ENCODE measurements around the gene FOXO1.

GRCh38 chr13:40660141-40660664, 6.2 kb downstream of the FOXO1 start:
- TF ChIP-seq CTCF (IDR thresholded peaks at IDR 0.05; ENCODE audit: insufficient read depth, low read length, poor library complexity, severe bottlenecking) (no peak), EZH2phosphoT487 (conservative IDR thresholded peaks at IDR 0.05; ENCODE audit: low read length) (no peak)

Measured in SU-DHL-6 (cell line).